ENCODE results near the gene PCDHGC4.

Gene PCDHGC4

GRCh38 chr5:141484310-141484640 lies 555 bp upstream of the PCDHGC4 start:
- DNase-seq (ENCODE audit: low read depth) = no peak
- no peak overlapping the region for H3K4me3 ChIP-seq (ENCODE audit: low read depth, low read length)
- TF ChIP-seq, protein P1, sequence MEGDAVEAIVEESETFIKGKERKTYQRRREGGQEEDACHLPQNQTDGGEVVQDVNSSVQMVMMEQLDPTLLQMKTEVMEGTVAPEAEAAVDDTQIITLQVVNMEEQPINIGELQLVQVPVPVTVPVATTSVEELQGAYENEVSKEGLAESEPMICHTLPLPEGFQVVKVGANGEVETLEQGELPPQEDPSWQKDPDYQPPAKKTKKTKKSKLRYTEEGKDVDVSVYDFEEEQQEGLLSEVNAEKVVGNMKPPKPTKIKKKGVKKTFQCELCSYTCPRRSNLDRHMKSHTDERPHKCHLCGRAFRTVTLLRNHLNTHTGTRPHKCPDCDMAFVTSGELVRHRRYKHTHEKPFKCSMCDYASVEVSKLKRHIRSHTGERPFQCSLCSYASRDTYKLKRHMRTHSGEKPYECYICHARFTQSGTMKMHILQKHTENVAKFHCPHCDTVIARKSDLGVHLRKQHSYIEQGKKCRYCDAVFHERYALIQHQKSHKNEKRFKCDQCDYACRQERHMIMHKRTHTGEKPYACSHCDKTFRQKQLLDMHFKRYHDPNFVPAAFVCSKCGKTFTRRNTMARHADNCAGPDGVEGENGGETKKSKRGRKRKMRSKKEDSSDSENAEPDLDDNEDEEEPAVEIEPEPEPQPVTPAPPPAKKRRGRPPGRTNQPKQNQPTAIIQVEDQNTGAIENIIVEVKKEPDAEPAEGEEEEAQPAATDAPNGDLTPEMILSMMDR (IDR thresholded peaks at IDR 0.05; ENCODE audit: low read depth, low read length) = no peak
- TF ChIP-seq MYC (IDR thresholded peaks at IDR 0.05; ENCODE audit: low read depth, low read length) = no peak
- no peak for TF ChIP-seq POLR2A (IDR thresholded peaks at IDR 0.05; ENCODE audit: extremely low read depth, insufficient read length)
- TF ChIP-seq MAX (IDR thresholded peaks at IDR 0.05; ENCODE audit: low read depth, low read length) = no peak

DNA sequence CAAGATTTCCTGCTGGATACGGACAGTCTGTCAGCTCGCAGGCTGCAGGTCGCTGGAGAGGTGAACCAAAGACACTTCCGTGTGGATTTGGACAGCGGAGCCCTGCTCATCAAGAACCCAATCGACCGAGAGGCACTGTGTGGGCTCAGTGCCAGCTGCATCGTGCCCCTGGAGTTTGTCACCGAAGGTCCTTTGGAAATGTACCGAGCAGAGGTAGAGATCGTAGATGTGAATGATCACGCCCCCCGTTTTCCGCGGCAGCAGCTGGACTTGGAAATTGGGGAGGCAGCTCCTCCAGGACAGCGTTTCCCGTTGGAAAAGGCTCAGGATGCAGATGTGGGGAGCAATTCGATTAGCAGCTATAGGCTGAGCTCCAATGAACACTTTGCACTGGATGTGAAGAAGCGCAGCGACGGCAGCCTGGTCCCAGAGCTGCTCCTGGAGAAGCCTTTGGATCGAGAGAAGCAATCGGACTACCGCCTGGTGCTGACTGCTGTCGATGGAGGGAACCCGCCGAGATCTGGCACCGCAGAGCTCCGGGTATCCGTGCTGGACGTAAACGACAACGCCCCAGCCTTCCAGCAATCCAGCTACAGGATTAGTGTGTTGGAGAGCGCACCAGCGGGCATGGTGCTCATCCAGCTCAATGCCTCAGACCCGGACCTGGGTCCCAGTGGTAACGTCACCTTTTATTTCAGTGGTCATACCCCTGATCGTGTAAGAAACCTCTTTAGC lies 658 bp downstream of the PCDHGC4 start:
- DNase-seq (ENCODE audit: low read depth) = no peak
- no peak for TF ChIP-seq POLR2A (IDR thresholded peaks at IDR 0.05; ENCODE audit: extremely low read depth, insufficient read length)
- TF ChIP-seq, protein P1 (IDR thresholded peaks at IDR 0.05; ENCODE audit: low read depth, low read length) = no peak
- no peak for TF ChIP-seq MYC (IDR thresholded peaks at IDR 0.05; ENCODE audit: low read depth, low read length)
- TF ChIP-seq MAX (IDR thresholded peaks at IDR 0.05; ENCODE audit: low read depth, low read length) = no peak
- no peak overlapping the region for H3K4me3 ChIP-seq (ENCODE audit: low read depth, low read length)

DNA sequence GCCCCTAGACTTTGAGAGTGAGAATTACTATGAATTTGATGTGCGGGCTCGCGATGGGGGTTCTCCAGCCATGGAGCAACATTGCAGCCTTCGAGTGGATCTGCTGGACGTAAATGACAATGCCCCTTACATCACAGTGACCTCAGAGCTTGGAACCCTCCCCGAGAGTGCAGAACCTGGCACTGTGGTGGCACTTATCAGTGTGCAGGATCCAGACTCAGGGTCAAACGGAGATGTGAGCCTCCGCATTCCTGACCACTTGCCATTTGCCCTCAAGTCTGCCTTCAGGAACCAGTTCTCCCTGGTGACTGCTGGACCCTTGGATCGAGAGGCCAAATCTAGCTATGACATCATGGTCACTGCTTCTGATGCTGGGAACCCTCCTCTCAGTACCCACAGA lies 1.3 kb downstream of the PCDHGC4 start:
- no peak for DNase-seq (ENCODE audit: low read depth)
- H3K4me3 ChIP-seq (ENCODE audit: low read depth, low read length) = no peak overlapping the region
- TF ChIP-seq MYC (IDR thresholded peaks at IDR 0.05; ENCODE audit: low read depth, low read length) (no peak), POLR2A (IDR thresholded peaks at IDR 0.05; ENCODE audit: extremely low read depth, insufficient read length) (no peak), MAX (IDR thresholded peaks at IDR 0.05; ENCODE audit: low read depth, low read length) (no peak)
- TF ChIP-seq, protein P1 (IDR thresholded peaks at IDR 0.05; ENCODE audit: low read depth, low read length) = no peak

- no peak for TF ChIP-seq POLR2A (IDR thresholded peaks at IDR 0.05; ENCODE audit: extremely low read depth, insufficient read length)
- TF ChIP-seq MYC (IDR thresholded peaks at IDR 0.05; ENCODE audit: low read depth, low read length) = no peak
- TF ChIP-seq, protein P1 (IDR thresholded peaks at IDR 0.05; ENCODE audit: low read depth, low read length) = no peak
- TF ChIP-seq MAX (IDR thresholded peaks at IDR 0.05; ENCODE audit: low read depth, low read length) = no peak
- H3K4me3 ChIP-seq (ENCODE audit: low read depth, low read length) = no peak overlapping the region
- DNase-seq (ENCODE audit: low read depth) = no peak
Measured at GRCh38 chr5:141487131-141487530, 2.3 kb downstream of the PCDHGC4 start.

DNA sequence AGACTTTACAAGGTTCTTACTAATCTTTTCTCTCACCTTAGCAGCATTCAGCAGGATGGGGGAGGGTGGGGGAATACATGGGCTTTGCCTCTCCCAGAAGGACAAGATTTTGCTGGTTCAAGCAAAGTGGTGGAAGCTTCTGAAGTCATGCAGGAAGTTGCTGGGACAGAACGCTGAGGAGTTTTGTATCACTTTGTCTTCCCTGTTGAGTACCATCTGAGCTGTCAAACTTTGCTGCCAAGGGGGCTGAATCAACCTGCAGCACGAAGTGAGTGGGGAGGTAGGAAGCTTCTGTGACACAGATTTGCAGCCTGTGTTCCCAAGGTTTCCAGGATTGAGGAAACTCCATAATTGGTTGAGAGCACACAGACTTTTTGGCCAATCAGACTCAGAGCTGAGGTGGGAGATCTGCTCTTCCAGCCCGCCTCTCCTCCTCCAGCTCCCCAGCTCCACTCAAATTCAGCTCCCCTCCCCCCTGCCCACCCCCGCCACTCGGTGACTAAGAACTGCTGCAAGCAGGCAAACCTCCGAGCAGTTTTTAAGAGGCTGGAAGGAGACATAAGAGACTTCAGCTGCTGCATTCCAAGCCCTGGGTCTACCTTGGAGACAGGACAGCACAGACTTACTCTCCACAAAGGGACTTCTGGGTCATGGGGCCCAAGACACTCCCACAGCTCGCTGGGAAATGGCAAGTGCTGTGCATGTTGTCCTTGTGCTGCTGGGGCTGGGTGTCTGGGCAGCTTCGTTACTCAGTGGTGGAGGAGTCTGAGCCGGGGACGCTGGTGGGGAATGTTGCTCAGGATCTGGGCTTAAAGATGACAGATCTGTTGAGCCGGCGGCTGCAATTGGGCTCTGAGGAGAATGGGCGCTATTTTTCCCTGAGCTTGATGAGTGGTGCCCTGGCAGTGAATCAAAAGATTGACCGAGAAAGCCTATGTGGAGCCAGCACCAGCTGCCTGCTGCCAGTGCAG lies 4.0 kb downstream of the PCDHGC4 start, which contains the start of gene PCDHGC5:
Gene PCDHGC5, plus strand, starts transcription at position 491 of the 971 bp plus-strand sequence. Its CDS starts 160 bp downstream, at position 651.
- TF ChIP-seq MYC (IDR thresholded peaks at IDR 0.05; ENCODE audit: low read depth, low read length) = no peak
- no peak for DNase-seq (ENCODE audit: low read depth)
- no peak within 1 kb of the TSS for H3K4me3 ChIP-seq (ENCODE audit: low read depth, low read length)

- DNase-seq (ENCODE audit: low read depth) = no peak
- TF ChIP-seq MAX (IDR thresholded peaks at IDR 0.05; ENCODE audit: low read depth, low read length) = no peak
- no peak for TF ChIP-seq POLR2A (IDR thresholded peaks at IDR 0.05; ENCODE audit: extremely low read depth, insufficient read length)
- no peak for TF ChIP-seq MYC (IDR thresholded peaks at IDR 0.05; ENCODE audit: low read depth, low read length)
- TF ChIP-seq, protein P1 (IDR thresholded peaks at IDR 0.05; ENCODE audit: low read depth, low read length) = no peak
- no peak overlapping the region for H3K4me3 ChIP-seq (ENCODE audit: low read depth, low read length)
Measured at GRCh38 chr5:141489841-141490240, 5.0 kb downstream of the PCDHGC4 start.

All from NB4 (cell line).